Activated T-helper 1 cell treated with anti-CD3 and anti-CD28 coated beads, Interleukin-2, amount 50 U/mL, for 16 hours (primary cell): ENCODE results near the gene HTR3E.
"Not testable (repeated sequence)": the region's sequence is repeated elsewhere in the genome, so short reads cannot be mapped to it uniquely, and the experiment has no call there.

Experiments
- DNase-seq, 2 donors: peaks; one replicate each; pipeline ENCODE4 v3.0.0-alpha.2; 2020; ENCODE audit warnings: low read depth in 1 of 2, low spot score in 1 of 2

HTR3E gene

GRCh38 chr3:184110316-184110725 lies 13.5 kb downstream of the HTR3E start:
- no peak for DNase-seq

GRCh38 chr3:184116017-184116416 lies 19.2 kb downstream of the HTR3E start:
- DNase-seq = no peak

- DNase-seq = no peak
Observed at GRCh38 chr3:184117636-184118035, 20.8 kb downstream of the HTR3E start.

GRCh38 chr3:184121031-184121430 lies 24.2 kb downstream of the HTR3E start:
- DNase-seq = not testable (repeated sequence)

- DNase-seq = no peak
Observed at GRCh38 chr3:184126006-184126405, 29.1 kb downstream of the HTR3E start.

GRCh38 chr3:184129012-184129411 lies 32.1 kb downstream of the HTR3E start:
- DNase-seq = no peak

- DNase-seq = no peak
Observed at GRCh38 chr3:184132945-184133344, 36.1 kb downstream of the HTR3E start.

- peak in 1 of 2 donors; percentile 30 for DNase-seq
Observed at GRCh38 chr3:184133840-184134745, 37.2 kb downstream of the HTR3E start.

GRCh38 chr3:184134746-184135148 lies 37.9 kb downstream of the HTR3E start:
- no peak for DNase-seq

- peak; percentile 73 to 75 for DNase-seq
Observed at GRCh38 chr3:184135149-184135910, 38.5 kb downstream of the HTR3E start, which contains the start of gene EIF2B5. TSS of gene EIF2B5 (plus strand) at chr3:184135358. CDS start at chr3:184135386, 28 bp downstream.

GRCh38 chr3:184135911-184136260 lies 39.0 kb downstream of the HTR3E start:
- no peak for DNase-seq

GRCh38 chr3:184140436-184140835 lies 43.6 kb downstream of the HTR3E start:
- no peak for DNase-seq

GRCh38 chr3:184142199-184142598 lies 45.3 kb downstream of the HTR3E start:
- no peak for DNase-seq

GRCh38 chr3:184143327-184143726 lies 46.5 kb downstream of the HTR3E start:
- no peak for DNase-seq

- DNase-seq = no peak
Observed at GRCh38 chr3:184144505-184144904, 47.6 kb downstream of the HTR3E start.

- no peak for DNase-seq
Observed at GRCh38 chr3:184145111-184145524, 48.3 kb downstream of the HTR3E start.

- no peak for DNase-seq
Observed at GRCh38 chr3:184145751-184146270, 48.9 kb downstream of the HTR3E start.

GRCh38 chr3:184148076-184148475 lies 51.2 kb downstream of the HTR3E start:
- DNase-seq = no peak

GRCh38 chr3:184149123-184149522 lies 52.3 kb downstream of the HTR3E start:
- DNase-seq = no peak

GRCh38 chr3:184149770-184150169 lies 52.9 kb downstream of the HTR3E start:
- not testable (repeated sequence) for DNase-seq

- DNase-seq = no peak
Observed at GRCh38 chr3:184154885-184155643, 58.2 kb downstream of the HTR3E start, which contains the start of gene DVL3. TSS of gene DVL3 (plus strand) at chr3:184155377. CDS start at chr3:184155636, 259 bp downstream.
